ENCODE data around the gene RALGAPA1. TPM values are rescaled to one million over a fixed set of nuclear protein-coding genes. Genes with fewer than 3 reads are reported as not detected.

Gene RALGAPA1
- total RNA-seq, 1 experiment from 2014 or later, result 31.7 TPM

- TF ChIP-seq SMAD3 (CRISPR knock-in tag; IDR thresholded peaks at IDR 0.05; ENCODE audit: borderline replicate concordance), result no peak
- TF ChIP-seq ZNF416 (CRISPR knock-in tag; IDR thresholded peaks at IDR 0.05), result no peak
- TF ChIP-seq ETV6 (CRISPR knock-in tag; IDR thresholded peaks at IDR 0.05), result no peak
- TF ChIP-seq TCF7 (CRISPR knock-in tag; IDR thresholded peaks at IDR 0.05; ENCODE audit: low read depth), result no peak
- TF ChIP-seq ZNF281 (CRISPR knock-in tag; IDR thresholded peaks at IDR 0.05), result no peak
Observed at GRCh38 chr14:35682802-35683201, 126.3 kb downstream of the RALGAPA1 start (continued).

GRCh38 chr14:35678403-35679028 is 130.6 kb downstream of the RALGAPA1 start:
- Mint-ChIP-seq H3K27me3 (ENCODE audit: low read depth) (no peaks in the 10 kb centered on the region), H3K4me1 (no peaks in the 10 kb centered on the region), H3K36me3 (no peaks in the 10 kb centered on the region; the same call in 1 of the 2 replicates), H3K9me3 (no peaks in the 10 kb centered on the region), H3K4me3 (no peak overlapping the region), H3K27ac (no peak overlapping the region)
- ChIA-PET POLR2A (no interaction called here), CTCF (no interaction called here)
- DNase-seq (ENCODE audit: low spot score) (no peak), ATAC-seq (no peak)
- TF ChIP-seq ZNF121 (CRISPR knock-in tag; IDR thresholded peaks at IDR 0.05) (no peak), ELF4 (CRISPR knock-in tag; IDR thresholded peaks at IDR 0.05; ENCODE audit: low read depth) (no peak), SMAD3 (CRISPR knock-in tag; IDR thresholded peaks at IDR 0.05; ENCODE audit: borderline replicate concordance) (no peak), ATF1 (CRISPR knock-in tag; IDR thresholded peaks at IDR 0.05) (no peak), ZNF317 (CRISPR knock-in tag; IDR thresholded peaks at IDR 0.05; ENCODE audit: borderline replicate concordance, low read depth) (no peak), ZNF263 (CRISPR knock-in tag; IDR thresholded peaks at IDR 0.05; ENCODE audit: low read depth) (no peak), JUN (CRISPR knock-in tag; IDR thresholded peaks at IDR 0.05) (no peak), CTCF (IDR thresholded peaks at IDR 0.05) (no peak), ZBTB21 (CRISPR knock-in tag; IDR thresholded peaks at IDR 0.05; ENCODE audit: borderline replicate concordance) (no peak), ZNF281 (CRISPR knock-in tag; IDR thresholded peaks at IDR 0.05) (no peak)

- Mint-ChIP-seq H3K4me1 (no peaks in the 10 kb centered on the region), H3K36me3 (no peaks in the 10 kb centered on the region), H3K4me3 (no peak overlapping the region), H3K27ac (no peak overlapping the region), H3K9me3 (no peaks in the 10 kb centered on the region), H3K27me3 (ENCODE audit: low read depth) (no peaks in the 10 kb centered on the region)
- ATAC-seq (no peak), DNase-seq (ENCODE audit: low spot score) (no peak)
- ChIA-PET POLR2A (no interaction called here), CTCF (no interaction called here)
- no peak for TF ChIP-seq CDX4 (CRISPR knock-in tag; IDR thresholded peaks at IDR 0.05; ENCODE audit: borderline replicate concordance)
- TF ChIP-seq JUN (CRISPR knock-in tag; IDR thresholded peaks at IDR 0.05), result no peak
- no peak for TF ChIP-seq NR3C1 (CRISPR knock-in tag; conservative IDR thresholded peaks at IDR 0.05; ENCODE audit: low read depth)
- no peak for TF ChIP-seq IRF2 (CRISPR knock-in tag; IDR thresholded peaks at IDR 0.05; ENCODE audit: borderline replicate concordance, low read depth)
Observed at GRCh38 chr14:35669782-35670181, 139.3 kb downstream of the RALGAPA1 start.

Data from WTC11 (cell line).